Measurements from ENCODE around the gene CLCNKB. TPM values are rescaled to one million over a fixed set of nuclear protein-coding genes. Genes with fewer than 3 reads are reported as not detected.
A peak's percentile ranks its signal among the peaks of the same experiment; 100 is the strongest.
"Not testable (repeated sequence)": the region's sequence is repeated elsewhere in the genome, so short reads cannot be mapped to it uniquely, and the experiment has no call there.

CLCNKB gene
- total and polyA plus RNA-seq, 5 experiments from 2014 or later, result not detected

DNA sequence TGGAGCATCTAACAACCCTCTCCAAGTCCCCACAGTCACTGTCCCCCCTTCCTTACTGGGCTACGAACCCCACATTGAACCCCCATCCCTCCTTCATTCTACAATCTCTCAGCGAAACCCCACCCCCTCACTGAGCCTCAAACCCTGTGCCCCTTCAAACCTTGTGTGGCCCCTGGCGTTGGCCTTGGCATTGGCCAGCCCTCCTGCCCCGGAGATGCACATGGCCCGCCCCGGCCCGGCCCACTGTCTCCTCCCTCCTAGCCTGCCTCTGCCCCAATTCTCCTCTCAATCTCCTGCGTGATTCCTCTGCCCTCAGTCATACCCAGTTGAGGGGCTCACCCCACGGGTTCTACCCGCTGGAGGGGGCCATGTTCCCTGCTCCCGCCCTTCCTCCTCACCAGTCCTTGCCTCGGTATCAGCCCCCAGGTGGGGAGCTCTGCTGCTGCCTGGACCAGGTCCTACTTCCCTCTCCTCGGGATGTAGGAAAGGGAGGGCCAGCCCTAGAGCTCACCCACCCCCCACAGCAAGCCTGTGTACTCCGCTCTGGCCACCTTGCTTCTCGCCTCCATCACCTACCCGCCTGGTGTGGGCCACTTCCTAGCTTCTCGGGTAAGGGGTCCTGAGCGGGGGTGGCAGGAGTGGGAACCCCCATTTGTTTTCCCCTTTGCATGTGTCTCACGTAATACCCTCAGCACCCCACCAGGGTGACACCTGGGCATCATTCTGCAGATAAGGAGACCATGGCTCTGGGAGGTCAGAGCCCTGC is 15.2 kb upstream of the CLCNKB start:
- DNase-seq (no peak), ATAC-seq (no peak)
- Mint-ChIP-seq H3K27me3 (peaks cover 5 to 42% (median 25%) of the 10 kb centered on the region in 5 donors), H3K36me3 (no peaks in the 10 kb centered on the region), H3K4me1 (peaks cover 0 to 8% (median 5%) of the 10 kb centered on the region in 4 donors), H3K27ac (no peak overlapping the region), H3K9me3 (no peaks in the 10 kb centered on the region), H3K4me3 (peak overlapping the region in 4 of 10 donors; percentile 52 to 65 (median 56))
- POLR2A ChIA-PET, result no interaction called here

DNA sequence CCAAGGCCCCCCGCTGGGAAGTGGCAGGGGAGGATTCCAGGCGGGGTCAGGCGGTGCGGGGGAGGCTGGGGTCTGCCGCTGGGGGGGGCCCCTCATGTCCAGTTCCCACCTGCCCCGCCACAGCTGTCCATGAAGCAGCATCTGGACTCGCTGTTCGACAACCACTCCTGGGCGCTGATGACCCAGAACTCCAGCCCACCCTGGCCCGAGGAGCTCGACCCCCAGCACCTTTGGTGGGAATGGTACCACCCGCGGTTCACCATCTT is 14.6 kb upstream of the CLCNKB start:
- H3K36me3 Mint-ChIP-seq, H3K4me1 Mint-ChIP-seq, H3K4me3 Mint-ChIP-seq, DNase-seq, H3K9me3 Mint-ChIP-seq, H3K27ac Mint-ChIP-seq, POLR2A ChIA-PET, ATAC-seq: not testable (repeated sequence)
- H3K27me3 Mint-ChIP-seq, result peaks cover 5 to 42% (median 25%) of the 10 kb centered on the region in 5 donors

DNA sequence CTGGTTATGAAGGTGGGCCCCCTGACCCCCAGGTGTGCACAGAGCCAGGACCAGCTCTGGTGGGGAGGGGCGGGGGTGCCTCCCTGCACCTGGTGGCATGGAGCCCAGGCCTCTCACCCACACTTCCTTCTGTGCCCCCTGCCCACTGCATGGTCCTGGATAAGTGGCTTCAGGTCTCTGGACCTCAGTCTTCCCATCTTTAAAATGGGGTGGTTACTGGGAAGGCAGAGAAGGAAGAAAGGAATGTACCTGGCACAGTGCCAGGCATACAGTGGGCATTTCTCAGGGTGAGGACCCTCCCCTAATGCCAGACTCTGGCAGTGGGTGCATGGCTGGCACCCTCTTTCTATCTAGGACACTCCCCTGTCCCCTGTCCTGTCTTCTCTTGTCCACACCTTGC is 14.3 kb upstream of the CLCNKB start:
- ATAC-seq (no peak), DNase-seq (no peak)
- H3K4me3 Mint-ChIP-seq, result no peak overlapping the region
- peaks cover 5 to 45% (median 24%) of the 10 kb centered on the region in 5 donors for H3K27me3 Mint-ChIP-seq
- H3K27ac Mint-ChIP-seq, result no peak overlapping the region
- H3K9me3 Mint-ChIP-seq, result no peaks in the 10 kb centered on the region
- POLR2A ChIA-PET, result no interaction called here
- no peaks in the 10 kb centered on the region for H3K36me3 Mint-ChIP-seq
- peaks cover 0 to 6% (median 5%) of the 10 kb centered on the region in 4 donors for H3K4me1 Mint-ChIP-seq

DNA sequence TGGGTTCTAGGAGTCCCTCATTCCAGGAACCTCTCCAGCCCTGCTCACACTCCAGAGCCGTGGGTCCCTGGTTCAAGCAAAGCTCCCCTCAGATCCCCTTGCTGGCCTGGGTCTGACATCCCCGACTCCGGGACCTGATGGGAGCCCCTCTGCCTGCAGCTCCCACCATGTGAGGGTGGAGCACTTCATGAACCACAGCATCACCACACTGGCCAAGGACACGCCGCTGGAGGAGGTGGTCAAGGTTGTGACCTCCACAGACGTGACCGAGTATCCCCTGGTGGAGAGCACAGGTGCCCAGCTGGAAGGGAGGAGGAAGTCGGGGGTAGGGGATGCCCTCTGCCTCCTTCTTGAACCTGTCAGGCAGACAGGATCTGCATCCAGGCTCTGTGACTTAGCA is 12.0 kb upstream of the CLCNKB start:
- H3K36me3 Mint-ChIP-seq, result no peaks in the 10 kb centered on the region
- ATAC-seq (no peak), DNase-seq (no peak)
- H3K4me3 Mint-ChIP-seq, result no peak overlapping the region
- H3K27me3 Mint-ChIP-seq, result peaks cover 5 to 43% (median 26%) of the 10 kb centered on the region in 5 donors
- H3K9me3 Mint-ChIP-seq, result no peaks in the 10 kb centered on the region
- POLR2A ChIA-PET, result no interaction called here
- H3K27ac Mint-ChIP-seq, result no peak overlapping the region
- peaks cover 0 to 6% (median 3%) of the 10 kb centered on the region in 4 donors for H3K4me1 Mint-ChIP-seq

DNA sequence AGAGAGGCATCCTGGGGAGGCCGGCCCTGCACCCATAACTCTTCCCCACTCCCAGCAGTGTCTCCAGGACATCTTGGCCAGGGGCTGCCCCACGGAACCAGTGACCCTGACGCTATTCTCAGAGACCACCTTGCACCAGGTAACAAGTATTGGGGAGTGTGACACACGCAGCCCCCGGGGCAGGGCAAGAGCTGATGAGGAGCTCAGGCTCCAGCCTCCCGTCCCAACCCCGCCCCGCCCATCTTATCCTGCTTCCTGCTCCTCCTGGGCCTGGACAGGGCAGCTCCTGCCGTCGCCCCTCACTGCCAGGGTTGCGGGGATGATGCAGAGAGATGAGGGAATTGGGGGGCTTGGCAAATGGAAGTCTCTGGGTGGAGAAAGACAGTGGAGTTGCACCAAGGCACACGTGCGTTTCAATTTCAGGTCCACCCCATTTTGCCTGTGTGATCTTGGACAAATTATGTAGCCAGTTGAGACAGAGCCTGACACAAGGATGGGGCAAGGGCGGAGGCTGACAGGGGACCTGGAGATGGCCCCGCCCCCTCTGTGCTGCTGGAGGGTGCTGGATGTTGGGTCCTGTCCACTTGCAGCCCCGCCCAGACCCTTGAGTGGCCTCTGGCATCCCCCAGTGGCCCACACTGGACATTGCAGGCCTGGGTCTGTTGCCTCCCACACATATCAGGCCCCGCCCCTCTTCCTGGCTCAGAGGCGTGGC is 11.0 kb upstream of the CLCNKB start:
- ATAC-seq (peak; percentile 63 to 68), DNase-seq (peak in 6 of 10 donors; percentile 13 to 34 (median 18))
- Mint-ChIP-seq H3K9me3 (no peaks in the 10 kb centered on the region), H3K4me1 (peaks cover 0 to 6% (median 3%) of the 10 kb centered on the region in 4 donors), H3K27me3 (peaks cover 6 to 48% (median 26%) of the 10 kb centered on the region in 5 donors), H3K4me3 (no peak overlapping the region), H3K36me3 (no peaks in the 10 kb centered on the region), H3K27ac (no peak overlapping the region)
- POLR2A ChIA-PET, result no interaction called here

DNA sequence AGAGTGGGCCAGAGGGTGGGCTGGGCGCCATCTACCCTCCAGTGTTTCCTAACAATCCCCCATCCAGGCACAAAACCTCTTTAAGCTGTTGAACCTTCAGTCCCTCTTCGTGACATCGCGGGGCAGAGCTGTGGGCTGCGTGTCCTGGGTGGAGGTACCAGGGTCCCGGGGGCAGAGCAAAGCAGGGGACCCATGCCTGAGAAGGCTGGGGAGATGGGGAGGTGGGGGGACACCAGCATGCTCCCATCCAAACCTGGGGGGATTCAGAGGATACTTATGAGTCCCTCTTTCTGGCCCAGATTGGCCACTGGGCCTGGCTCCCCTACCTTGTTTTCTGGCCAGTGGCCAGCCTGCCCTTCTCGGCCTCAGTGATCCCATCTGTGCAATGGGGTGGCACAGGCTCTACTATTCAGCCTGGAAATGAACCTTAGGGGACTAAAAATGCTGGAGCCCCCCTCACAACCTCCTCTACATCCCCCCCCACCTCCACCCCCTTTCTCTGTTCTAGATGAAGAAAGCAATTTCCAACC is 10.4 kb upstream of the CLCNKB start:
- H3K4me3 Mint-ChIP-seq, DNase-seq, POLR2A ChIA-PET, H3K27ac Mint-ChIP-seq, ATAC-seq, H3K4me1 Mint-ChIP-seq, H3K9me3 Mint-ChIP-seq, H3K36me3 Mint-ChIP-seq: not testable (repeated sequence)
- peaks cover 5 to 43% (median 21%) of the 10 kb centered on the region in 5 donors for H3K27me3 Mint-ChIP-seq

DNA sequence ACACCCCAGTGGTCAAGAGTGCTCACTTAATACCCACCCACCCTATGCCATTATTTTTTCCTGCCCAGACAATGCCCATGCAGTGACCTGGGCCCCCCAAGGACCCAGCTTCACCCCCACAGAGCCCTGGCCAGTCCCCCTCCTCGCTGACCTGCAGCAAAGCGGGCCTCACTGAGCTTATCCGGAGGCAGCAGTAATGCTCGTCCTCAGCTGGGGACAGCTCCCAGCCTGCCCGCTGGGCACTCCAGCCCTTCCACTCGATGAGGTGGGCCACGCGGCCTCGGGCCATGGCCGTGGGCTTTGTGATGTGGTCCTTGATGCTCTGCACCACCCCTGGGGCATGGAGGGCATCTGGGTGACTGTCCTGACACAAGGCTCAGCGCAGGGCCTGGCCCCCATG is 7.1 kb upstream of the CLCNKB start:
- DNase-seq, H3K9me3 Mint-ChIP-seq, H3K36me3 Mint-ChIP-seq, H3K4me1 Mint-ChIP-seq, H3K27ac Mint-ChIP-seq, H3K4me3 Mint-ChIP-seq, POLR2A ChIA-PET, ATAC-seq: not testable (repeated sequence)
- peaks cover 0 to 17% (median 3%) of the 10 kb centered on the region in 5 donors for H3K27me3 Mint-ChIP-seq

DNA sequence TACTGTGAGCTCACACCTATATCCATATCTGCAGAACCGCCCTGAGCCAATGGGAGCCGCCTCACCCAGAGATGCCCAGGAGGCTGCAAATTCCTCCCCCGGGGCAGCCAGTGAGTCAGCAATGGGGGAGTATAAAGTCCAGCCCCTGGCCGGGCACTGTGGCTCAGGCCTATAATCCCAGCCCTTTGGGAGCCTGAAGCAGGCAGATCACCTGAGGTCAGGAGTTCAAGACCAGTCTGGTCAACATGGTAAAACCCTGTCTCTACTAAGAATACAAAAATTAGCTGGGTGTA is 5.0 kb upstream of the CLCNKB start:
- Mint-ChIP-seq H3K4me1 (no peaks in the 10 kb centered on the region), H3K36me3 (no peaks in the 10 kb centered on the region), H3K9me3 (no peaks in the 10 kb centered on the region), H3K27ac (no peak overlapping the region), H3K27me3 (peaks cover 0 to 11% (median 3%) of the 10 kb centered on the region in 5 donors), H3K4me3 (no peak overlapping the region)
- DNase-seq, result no peak
- POLR2A ChIA-PET, result no interaction called here
- ATAC-seq, result no peak

DNA sequence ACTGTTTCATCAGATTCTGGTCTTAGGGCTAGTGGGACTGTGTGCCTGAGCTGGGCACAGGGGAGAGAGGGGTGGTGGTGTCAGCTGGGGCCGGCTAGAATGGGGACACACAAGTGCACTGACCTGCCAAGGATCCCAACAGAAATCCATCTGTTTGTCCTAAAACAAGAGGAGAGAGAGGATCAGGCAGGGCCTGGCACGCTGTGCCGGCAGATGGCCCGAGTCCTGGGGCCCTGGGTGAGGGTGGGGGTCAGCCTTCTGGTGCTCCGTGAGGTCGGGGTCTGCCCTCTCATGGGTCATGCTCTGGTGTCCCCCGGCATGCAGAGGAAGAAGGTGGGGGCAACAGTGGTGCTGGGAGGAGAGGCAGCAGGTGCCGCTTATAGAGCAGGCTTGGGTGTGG is 3.7 kb upstream of the CLCNKB start:
- H3K27ac Mint-ChIP-seq, POLR2A ChIA-PET, H3K4me1 Mint-ChIP-seq, H3K4me3 Mint-ChIP-seq, DNase-seq, ATAC-seq, H3K36me3 Mint-ChIP-seq, H3K9me3 Mint-ChIP-seq, H3K27me3 Mint-ChIP-seq: not testable (repeated sequence)

DNA sequence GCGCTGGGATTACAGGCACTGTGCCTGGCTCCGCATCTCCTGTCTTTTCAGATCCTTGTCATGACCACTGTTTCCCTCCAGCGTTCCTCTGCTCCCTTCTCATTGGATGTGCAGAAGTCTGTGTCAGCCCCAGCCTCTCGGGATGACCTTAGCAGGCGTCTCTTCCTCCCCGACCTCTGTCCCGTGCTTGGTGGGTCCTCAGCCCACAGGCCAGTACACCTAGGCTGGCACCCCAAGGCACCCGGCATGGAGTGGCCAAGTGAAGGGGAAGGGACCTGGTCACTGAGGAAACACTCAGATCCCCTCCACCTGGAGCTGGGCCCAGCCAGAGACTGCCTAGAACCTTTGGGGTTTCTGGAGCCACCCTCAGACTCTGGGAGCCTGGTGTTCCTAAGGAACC is 2.4 kb upstream of the CLCNKB start:
- Mint-ChIP-seq H3K27me3 (peaks cover 0 to 7% (median 0%) of the 10 kb centered on the region in 5 donors), H3K9me3 (no peaks in the 10 kb centered on the region), H3K36me3 (no peaks in the 10 kb centered on the region), H3K4me1 (no peaks in the 10 kb centered on the region), H3K4me3 (no peak overlapping the region), H3K27ac (no peak overlapping the region)
- POLR2A ChIA-PET, result no interaction called here
- DNase-seq (no peak), ATAC-seq (no peak)

DNA sequence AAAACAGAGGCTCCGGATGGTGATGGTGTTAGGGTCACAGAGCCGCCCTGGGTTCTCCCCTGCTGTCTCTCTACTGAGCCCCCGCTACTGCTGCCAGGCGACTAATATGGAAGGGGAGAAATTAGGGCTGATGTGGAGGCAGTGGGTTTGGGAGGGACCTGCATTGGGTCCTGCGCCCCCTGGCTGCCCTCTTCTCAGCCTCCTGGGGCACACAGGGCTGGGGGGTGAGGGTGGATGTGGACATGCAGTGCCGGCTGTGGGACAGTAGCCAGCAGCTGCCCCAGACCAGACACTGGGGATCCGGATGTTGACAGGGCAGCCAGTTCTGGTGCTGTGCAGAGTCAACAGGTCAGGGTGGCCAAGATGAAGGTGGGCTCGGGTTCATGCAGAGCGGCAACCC is 1.5 kb upstream of the CLCNKB start:
- Mint-ChIP-seq H3K36me3 (no peaks in the 10 kb centered on the region), H3K27me3 (peaks cover 0 to 6% (median 0%) of the 10 kb centered on the region in 5 donors), H3K4me3 (no peak overlapping the region), H3K9me3 (no peaks in the 10 kb centered on the region), H3K27ac (no peak overlapping the region), H3K4me1 (no peaks in the 10 kb centered on the region)
- POLR2A ChIA-PET, result no interaction called here
- DNase-seq, result no peak
- no peak for ATAC-seq

DNA sequence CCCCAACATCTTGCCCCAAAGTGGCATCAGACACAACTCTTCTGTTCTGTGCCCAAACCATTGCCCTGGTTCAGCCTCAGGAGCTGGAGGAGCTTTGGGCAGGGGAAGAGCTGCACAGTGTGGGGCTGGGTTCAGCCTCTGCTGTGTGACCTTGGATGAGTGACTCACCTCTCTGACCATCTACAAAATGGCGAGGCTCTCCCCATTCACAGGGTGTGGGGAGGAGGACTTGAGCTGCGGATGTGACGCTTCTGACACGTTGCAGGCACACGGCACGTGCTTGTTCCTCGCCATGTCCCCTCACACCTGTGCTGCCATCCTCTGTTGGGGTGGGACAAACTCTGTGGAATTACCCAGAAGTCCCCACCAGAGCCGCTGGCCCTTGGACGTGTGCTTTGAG is 928 bp upstream of the CLCNKB start:
- DNase-seq, ATAC-seq, H3K36me3 Mint-ChIP-seq, H3K27me3 Mint-ChIP-seq, POLR2A ChIA-PET, H3K4me3 Mint-ChIP-seq, H3K4me1 Mint-ChIP-seq, H3K27ac Mint-ChIP-seq, H3K9me3 Mint-ChIP-seq: not testable (repeated sequence)

DNA sequence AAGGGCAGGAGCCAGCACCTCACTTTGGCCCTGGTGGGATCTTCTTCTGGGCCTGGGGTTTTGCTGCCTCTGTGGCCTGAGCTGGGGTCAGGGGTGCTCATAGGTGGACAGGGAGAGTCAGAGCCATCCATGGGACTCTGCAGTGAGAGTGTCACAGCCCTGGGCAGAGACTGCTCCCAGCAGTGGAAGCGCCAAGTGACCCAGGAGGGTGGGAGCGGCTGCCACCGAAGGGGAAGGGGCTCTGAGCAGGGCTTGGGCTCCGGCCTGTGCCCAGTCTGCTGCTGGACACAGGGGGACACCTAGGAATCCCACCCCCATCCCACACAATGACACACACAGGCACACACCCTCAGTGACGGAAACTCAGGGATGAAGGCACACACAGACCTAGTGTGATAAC is 368 bp downstream of the CLCNKB start:
- Mint-ChIP-seq H3K9me3 (no peaks in the 10 kb centered on the region), H3K4me1 (peaks cover 0 to 5% (median 0%) of the 10 kb centered on the region in 4 donors), H3K36me3 (no peaks in the 10 kb centered on the region), H3K4me3 (no peak overlapping the region), H3K27ac (no peak overlapping the region), H3K27me3 (peaks cover 0 to 3% (median 0%) of the 10 kb centered on the region in 5 donors)
- no peak for DNase-seq
- POLR2A ChIA-PET, result no interaction called here
- no peak for ATAC-seq
